GM23338 (cell line): Measurements from ENCODE around the gene USP19. TPM values are rescaled to one million over a fixed set of nuclear protein-coding genes. Genes with fewer than 3 reads are reported as not detected.

Experiments
- ATAC-seq: fragments of 200-7000 bp; cut with Tn5 transposase; 3 replicates; pipeline ENCODE4 v1.9.1; 2020
- DNase-seq: peaks from one replicate; pipeline ENCODE4 v3.0.0-alpha.2; 2015; ENCODE audit warnings: low spot score
- H2AFZ ChIP-seq: fragments of 200-600 bp; sonication (generic); 2 replicates; pipeline ENCODE4 v1.8.0; 2016; ENCODE audit warnings: antibody characterized with exemption, mild to moderate bottlenecking, moderate library complexity
- H3F3A ChIP-seq: fragments of 200-600 bp; sonication (generic); replicated peaks from 2 replicates; pipeline ENCODE4 v1.8.0; 2017; ENCODE audit warnings: antibody characterized with exemption, mixed run types, low read depth
- H3K27ac ChIP-seq: fragments of 200-600 bp; sonication (generic); 2 replicates; pipeline ENCODE4 v1.6.1; 2016; ENCODE audit warnings: low read depth
- H3K27me3 ChIP-seq: fragments of 200-600 bp; sonication (generic); 2 replicates; pipeline ENCODE4 v1.8.0; 2016; ENCODE audit warnings: mild to moderate bottlenecking, mixed run types, moderate library complexity; ENCODE audit not compliant: insufficient read depth
- H3K36me3 ChIP-seq: fragments of 200-600 bp; sonication (generic); 2 replicates; pipeline ENCODE4 v1.8.0; 2016; ENCODE audit warnings: mild to moderate bottlenecking; ENCODE audit not compliant: insufficient read depth
- H3K4me1 ChIP-seq: fragments of 200-600 bp; sonication (generic); 2 replicates; pipeline ENCODE4 v1.8.0; 2016; ENCODE audit warnings: mild to moderate bottlenecking, moderate library complexity; ENCODE audit not compliant: insufficient read depth
- H3K4me2 ChIP-seq: fragments of 200-600 bp; sonication (generic); 2 replicates; pipeline ENCODE4 v1.7.1; 2017; ENCODE audit warnings: mixed run types
- H3K4me3 ChIP-seq: fragments of 200-600 bp; sonication (generic); 2 replicates; pipeline ENCODE4 v1.6.1; 2016; ENCODE audit warnings: mixed run types
- H3K79me2 ChIP-seq: fragments of 200-600 bp; sonication (generic); replicated peaks from 2 replicates; pipeline ENCODE4 v1.8.0; 2017; ENCODE audit warnings: mild to moderate bottlenecking; ENCODE audit not compliant: insufficient read depth
- H3K9me2 ChIP-seq: fragments of 200-600 bp; sonication (generic); 2 replicates; pipeline ENCODE4 v1.8.0; 2017; ENCODE audit not compliant: insufficient read depth
- H4K20me1 ChIP-seq: fragments of 200-600 bp; sonication (generic); replicated peaks from 2 replicates; pipeline ENCODE4 v1.8.0; 2017; ENCODE audit warnings: mild to moderate bottlenecking; ENCODE audit not compliant: insufficient read depth
- H3K27ac Mint-ChIP-seq: 2 replicates; pipeline ENCODE4 v1.8.0; 2020; ENCODE audit warnings: inconsistent platforms, mild to moderate bottlenecking, moderate library complexity, mixed read lengths
- H3K27me3 Mint-ChIP-seq: 3 replicates; pipeline ENCODE4 v1.8.0; 2022; ENCODE audit warnings: low read depth, mild to moderate bottlenecking, moderate library complexity, mixed read lengths, inconsistent platforms; ENCODE audit not compliant: insufficient read depth, poor library complexity
- H3K36me3 Mint-ChIP-seq: 3 replicates; pipeline ENCODE4 v1.8.0; 2021; ENCODE audit warnings: low read depth, mild to moderate bottlenecking, inconsistent platforms, moderate library complexity, mixed read lengths
- H3K4me1 Mint-ChIP-seq: 3 replicates; pipeline ENCODE4 v1.8.0; 2020; ENCODE audit warnings: mild to moderate bottlenecking, inconsistent platforms, mixed read lengths
- H3K4me3 Mint-ChIP-seq: 3 replicates; pipeline ENCODE4 v1.8.0; 2021; ENCODE audit warnings: moderate library complexity, mild to moderate bottlenecking, inconsistent platforms, mixed read lengths
- H3K9me3 Mint-ChIP-seq: 3 replicates; pipeline ENCODE4 v1.8.0; 2020; ENCODE audit warnings: moderate library complexity, mild to moderate bottlenecking, inconsistent platforms, mixed read lengths
- CREB1 ChIP-seq: fragments of 250-450 bp; sonication (Bioruptor Pico); IDR thresholded peaks from 2 replicates; pipeline ENCODE4 v1.5.0; 2020; ENCODE audit warnings: low read depth, mild to moderate bottlenecking, moderate library complexity
- CTCF ChIP-seq, 2 experiments: fragments of 200-600 bp in 1 of 2; sonication (generic) in 1 of 2; conservative IDR thresholded peaks; 2 replicates each; pipeline versions ENCODE4 v1.5.1 to v1.6.1; 2016 to 2017; ENCODE audit warnings: antibody characterized with exemption in 2 of 2, low read depth in 2 of 2, mild to moderate bottlenecking in 2 of 2, moderate library complexity in 1 of 2
- EZH2 ChIP-seq: fragments of 200-600 bp; sonication (generic); IDR thresholded peaks from one replicate; pipeline ENCODE4 v1.8.0; 2017; ENCODE audit warnings: antibody characterized with exemption, mild to moderate bottlenecking, low read depth; ENCODE audit not compliant: unreplicated experiment
- EZH2phosphoT487 ChIP-seq: fragments of 200-600 bp; sonication (generic); IDR thresholded peaks from one replicate; pipeline ENCODE4 v1.8.1; 2018; ENCODE audit warnings: antibody characterized with exemption; ENCODE audit not compliant: unreplicated experiment
- JUNB ChIP-seq: IDR thresholded peaks from one replicate; pipeline ENCODE4 v1.6.1; 2016; ENCODE audit warnings: antibody characterized with exemption; ENCODE audit not compliant: unreplicated experiment
- POLR2AphosphoS5 ChIP-seq: IDR thresholded peaks from 2 replicates; pipeline ENCODE4 v1.6.1; 2016; ENCODE audit warnings: antibody characterized with exemption, low read depth
- REST ChIP-seq: IDR thresholded peaks from one replicate; pipeline ENCODE4 v1.6.1; 2018; ENCODE audit warnings: antibody characterized with exemption; ENCODE audit not compliant: unreplicated experiment
- ZNF114 ChIP-seq: fragments of 250-450 bp; sonication (Bioruptor Pico); IDR thresholded peaks from 2 replicates; pipeline ENCODE4 v1.5.0; 2020; ENCODE audit warnings: mild to moderate bottlenecking, moderate library complexity
- ZNF331 ChIP-seq: fragments of 250-450 bp; sonication (Bioruptor Pico); IDR thresholded peaks from 2 replicates; pipeline ENCODE4 v1.5.0; 2020; ENCODE audit warnings: low read depth, mild to moderate bottlenecking, moderate library complexity
- polyA plus RNA-seq: library from polyadenylated mRNA; unstranded; fragments of >200 nt; fragmentation: Nextera tagmentation; extraction: Ambion mirVana; gene quantifications from 2 replicates; pipeline ENCODE4 v1.2.1, GENCODE V29; 2016
- total RNA-seq: library from RNA; depleted of rRNA; stranded (reverse); fragments of >200 nt; shearing (Covaris generic); gene quantifications from 2 replicates; pipeline ENCODE4 v1.2.3, GENCODE V29; 2014

Gene USP19
- total and polyA plus RNA-seq, 2 experiments from 2014 or later = 13.2 to 62.0 TPM

- TF ChIP-seq REST (no peak), JUNB (no peak), ZNF114 (CRISPR knock-in tag) (no peak), EZH2 (no peak)
Measured at GRCh38 chr3:49161808-49162530, 41.3 kb upstream of the USP19 start (continued).

GRCh38 chr3:49161197-49161596 is 40.6 kb upstream of the USP19 start:
- Histone ChIP-seq H3K27me3 (no peaks in the 10 kb centered on the region), H2AFZ (no peak overlapping the region), H3K4me1 (peaks cover 9% of the 10 kb centered on the region)

More at GRCh38 chr3:49161197-49161596, 40.6 kb upstream of the USP19 start:
- Histone ChIP-seq H3K4me3 (no peak overlapping the region), H3K36me3 (no peaks in the 10 kb centered on the region; the same call in 1 of the 2 replicates), H3K79me2 (peaks cover 18% of the 10 kb centered on the region), H3K9me2 (no peaks in the 10 kb centered on the region), H3F3A (peaks cover 11% of the 10 kb centered on the region), H3K4me2 (no peak overlapping the region), H3K27ac (no peak overlapping the region), H4K20me1 (peaks cover 10% of the 10 kb centered on the region)
- H3K36me3 Mint-ChIP-seq = peaks cover 26% of the 10 kb centered on the region
- DNase-seq (no peak), ATAC-seq (no peak)
- TF ChIP-seq EZH2 = no peak
- TF ChIP-seq ZNF331 = no peak
- no peak for TF ChIP-seq EZH2phosphoT487
- TF ChIP-seq POLR2AphosphoS5 = no peak
- no peak for TF ChIP-seq CREB1 (CRISPR knock-in tag)
- no peak for TF ChIP-seq CTCF (conservative IDR thresholded peaks at IDR 0.05; ENCODE audit: low read depth in 2 of 2)
- H3K27ac Mint-ChIP-seq = no peak overlapping the region
- H3K4me3 Mint-ChIP-seq = no peak overlapping the region
- H3K27me3 Mint-ChIP-seq = peaks cover 4% of the 10 kb centered on the region
- peaks cover 9% of the 10 kb centered on the region for H3K4me1 Mint-ChIP-seq
- H3K9me3 Mint-ChIP-seq = no peaks in the 10 kb centered on the region
